AG04449 (cell line): Measurements from ENCODE around the gene GBP2.

Source experiments
- CTCF ChIA-PET: fragments of 350-600 bp; formaldehyde crosslinking; extraction: SDS; loops from one replicate; lab custom pipeline; 2021; ENCODE audit warnings: antibody characterized with exemption; lab: Yijun Ruan, JAX
- POLR2A ChIA-PET: fragments of 400-600, 350-600 bp; formaldehyde crosslinking; extraction: SDS; loops from one replicate; lab custom pipeline; 2020; ENCODE audit warnings: antibody characterized with exemption, inconsistent platforms; lab: Yijun Ruan, JAX
- DNase-seq: peaks from one replicate; pipeline ENCODE4 v3.0.0-alpha.2; 2010; ENCODE audit warnings: low read depth, low spot score
- H3K4me3 ChIP-seq: 2 replicates; pipeline ENCODE4 v1.5.1; 2011; ENCODE audit warnings: low read depth, mild to moderate bottlenecking, control low read depth, low read length
- CTCF ChIP-seq: IDR thresholded peaks from one replicate; pipeline ENCODE4 v1.5.1; 2011; ENCODE audit warnings: mild to moderate bottlenecking, moderate library complexity, low read length, control low read depth, inconsistent platforms; ENCODE audit not compliant: insufficient read depth; ENCODE audit errors: missing control alignments

The GBP2 gene

GRCh38 chr1:89112871-89113613, 12.9 kb downstream of the GBP2 start:
- DNase-seq = no peak
- ChIA-PET CTCF (no interaction called here), POLR2A (no interaction called here)
- no peak overlapping the region for H3K4me3 ChIP-seq
- TF ChIP-seq CTCF = no peak

- no peak for TF ChIP-seq CTCF
- H3K4me3 ChIP-seq = no peak overlapping the region
- no peak for DNase-seq
- ChIA-PET POLR2A (no interaction called here), CTCF (no interaction called here)
Measured at GRCh38 chr1:89104687-89105086, 21.2 kb downstream of the GBP2 start.

GRCh38 chr1:89104147-89104546, 21.8 kb downstream of the GBP2 start:
- POLR2A ChIA-PET = no interaction called here
- CTCF ChIA-PET = interaction anchor here (0.9 to 1.0 kb wide), 2 partner anchors 17 to 18 kb away, joined by 3 read pairs; no protein-coding TSS in a partner anchor

GRCh38 chr1:89102021-89102420, 23.9 kb downstream of the GBP2 start:
- ChIA-PET POLR2A (no interaction called here), CTCF (no interaction called here)
- no peak for TF ChIP-seq CTCF
- H3K4me3 ChIP-seq = no peak overlapping the region
- DNase-seq = no peak

More at GRCh38 chr1:89104147-89104546, 21.8 kb downstream of the GBP2 start:
- DNase-seq = no peak
- TF ChIP-seq CTCF = no peak
- no peak overlapping the region for H3K4me3 ChIP-seq

- H3K4me3 ChIP-seq = no peak overlapping the region
- no peak for TF ChIP-seq CTCF
- ChIA-PET POLR2A (no interaction called here), CTCF (no interaction called here)
- DNase-seq = no peak
Measured at GRCh38 chr1:89100412-89100811, 25.5 kb downstream of the GBP2 start.

- POLR2A ChIA-PET = no interaction called here
- CTCF ChIA-PET = no interaction called here
- no peak overlapping the region for H3K4me3 ChIP-seq
- DNase-seq = no peak
- no peak for TF ChIP-seq CTCF
Measured at GRCh38 chr1:89098857-89099256, 27.1 kb downstream of the GBP2 start.
